Measurements from ENCODE around the gene MAN1A1. TPM values are rescaled to one million over a fixed set of nuclear protein-coding genes. Genes with fewer than 3 reads are reported as not detected.

The MAN1A1 gene
- polyA plus RNA-seq, 1 donor (not counting 4 experiments of a cell fraction or from before 2014, with no cell fraction given): 20.2 TPM

- no peak overlapping the region for H2AFZ ChIP-seq (ENCODE audit: control insufficient read depth, low read length)
- dilution Hi-C loops (cut with MboI; ENCODE audit: extremely low pct_ligation_motif_present, low sequenced_read_pairs): no loop called here
- H3K9ac ChIP-seq (ENCODE audit: control insufficient read depth, extremely low read depth, insufficient read depth, low read length): no peak overlapping the region
- H3K9me1 ChIP-seq (ENCODE audit: control insufficient read depth, extremely low read depth, insufficient read depth, low read length): no peaks in the 10 kb centered on the region
- no peak for TF ChIP-seq CTCF (optimal IDR thresholded peaks at IDR 0.05 in 1 of 3, IDR thresholded peaks at IDR 0.05 in 1 of 3, conservative IDR thresholded peaks at IDR 0.05 in 1 of 3; ENCODE audit: extremely low read depth in 1 of 3, insufficient read depth in 2 of 3, low read length in 3 of 3)
- no peak overlapping the region for H3K4me2 ChIP-seq (ENCODE audit: control insufficient read depth, extremely low read depth, insufficient read depth, low read depth, low read length)
- H3K4me3 ChIP-seq (ENCODE audit: control insufficient read depth in 2 of 3, extremely low read depth in 1 of 3, insufficient read depth in 2 of 3, low read depth in 1 of 3, low read length in 3 of 3): no peak overlapping the region
- H3K79me2 ChIP-seq (ENCODE audit: control insufficient read depth, insufficient read depth, low read length): no peaks in the 10 kb centered on the region
- no peaks in the 10 kb centered on the region for H3K27me3 ChIP-seq (ENCODE audit: control insufficient read depth, extremely low read depth, insufficient read depth, low read length)
- H4K20me1 ChIP-seq (ENCODE audit: control insufficient read depth, extremely low read depth, insufficient read depth, low read length): no peaks in the 10 kb centered on the region
- DNase-seq (ENCODE audit: low read depth, low spot score): no peak
- no peak for FAIRE-seq
- H3K27ac ChIP-seq (ENCODE audit: control insufficient read depth, insufficient read depth, low read length): no peak overlapping the region
- no peaks in the 10 kb centered on the region for H3K9me3 ChIP-seq (ENCODE audit: control insufficient read depth, low read depth, low read length)
- no peaks in the 10 kb centered on the region for H3K36me3 ChIP-seq (ENCODE audit: control insufficient read depth in 2 of 2, extremely low read depth in 1 of 2, insufficient read depth in 2 of 2, low read length in 2 of 2)
- H3K4me1 ChIP-seq (ENCODE audit: control insufficient read depth, extremely low read depth, insufficient read depth, low read length): no peaks in the 10 kb centered on the region
These were observed 6.3 kb upstream of the MAN1A1 start for GRCh38 chr6:119355890-119356289.

- H3K27ac ChIP-seq (ENCODE audit: control insufficient read depth, insufficient read depth, low read length): no peak overlapping the region
- no peak overlapping the region for H3K4me3 ChIP-seq (ENCODE audit: control insufficient read depth in 2 of 3, extremely low read depth in 1 of 3, insufficient read depth in 2 of 3, low read depth in 1 of 3, low read length in 3 of 3)
- H3K79me2 ChIP-seq (ENCODE audit: control insufficient read depth, insufficient read depth, low read length): no peaks in the 10 kb centered on the region
- no peak for DNase-seq (ENCODE audit: low read depth, low spot score)
- H3K9me1 ChIP-seq (ENCODE audit: control insufficient read depth, extremely low read depth, insufficient read depth, low read length): no peaks in the 10 kb centered on the region
- no peaks in the 10 kb centered on the region for H4K20me1 ChIP-seq (ENCODE audit: control insufficient read depth, extremely low read depth, insufficient read depth, low read length)
- TF ChIP-seq CTCF (optimal IDR thresholded peaks at IDR 0.05 in 1 of 3, IDR thresholded peaks at IDR 0.05 in 1 of 3, conservative IDR thresholded peaks at IDR 0.05 in 1 of 3; ENCODE audit: extremely low read depth in 1 of 3, insufficient read depth in 2 of 3, low read length in 3 of 3) (no peak), EZH2 (IDR thresholded peaks at IDR 0.05; ENCODE audit: low read length) (no peak)
- no peak for FAIRE-seq
- no peak overlapping the region for H2AFZ ChIP-seq (ENCODE audit: control insufficient read depth, low read length)
- H3K4me1 ChIP-seq (ENCODE audit: control insufficient read depth, extremely low read depth, insufficient read depth, low read length): peaks cover 3% of the 10 kb centered on the region
- H3K36me3 ChIP-seq (ENCODE audit: control insufficient read depth in 2 of 2, extremely low read depth in 1 of 2, insufficient read depth in 2 of 2, low read length in 2 of 2): no peaks in the 10 kb centered on the region
- no peaks in the 10 kb centered on the region for H3K9me3 ChIP-seq (ENCODE audit: control insufficient read depth, low read depth, low read length)
- H3K4me2 ChIP-seq (ENCODE audit: control insufficient read depth, extremely low read depth, insufficient read depth, low read depth, low read length): no peak overlapping the region
- H3K27me3 ChIP-seq (ENCODE audit: control insufficient read depth, extremely low read depth, insufficient read depth, low read length): no peaks in the 10 kb centered on the region
- no peak overlapping the region for H3K9ac ChIP-seq (ENCODE audit: control insufficient read depth, extremely low read depth, insufficient read depth, low read length)
- dilution Hi-C loops (cut with MboI; ENCODE audit: extremely low pct_ligation_motif_present, low sequenced_read_pairs): no loop called here
These were observed 5.6 kb upstream of the MAN1A1 start for GRCh38 chr6:119355157-119355556.

Measured in keratinocyte (primary cell).